VCaP (cell line): ENCODE results near the gene ERC1.

Experiments
- H3K27ac ChIP-seq: fragments of 450-650 bp; 2 replicates; pipeline ENCODE4 v1.5.1; 2017
- CTCF ChIP-seq: fragments of 450-650 bp; conservative IDR thresholded peaks from 2 replicates; pipeline ENCODE4 v1.5.1; 2017; ENCODE audit warnings: mild to moderate bottlenecking, moderate library complexity

The ERC1 gene

GRCh38 chr12:1147821-1148220 lies 156.8 kb downstream of the ERC1 start:
- TF ChIP-seq CTCF: no peak
- H3K27ac ChIP-seq: no peak overlapping the region

GRCh38 chr12:1157046-1157445 lies 166.0 kb downstream of the ERC1 start:
- no peak for TF ChIP-seq CTCF
- H3K27ac ChIP-seq: no peak overlapping the region

- peak overlapping the region; percentile 60 for H3K27ac ChIP-seq
- no peak for TF ChIP-seq CTCF
These were observed 170.2 kb downstream of the ERC1 start for GRCh38 chr12:1161197-1161596.

GRCh38 chr12:1162081-1162760 lies 171.2 kb downstream of the ERC1 start:
- TF ChIP-seq CTCF: no peak
- peak overlapping the region; percentile 60 for H3K27ac ChIP-seq

- TF ChIP-seq CTCF: no peak
- H3K27ac ChIP-seq: no peak overlapping the region
These were observed 176.8 kb downstream of the ERC1 start for GRCh38 chr12:1167784-1168183.

GRCh38 chr12:1170411-1170810 lies 179.4 kb downstream of the ERC1 start:
- no peak for TF ChIP-seq CTCF

GRCh38 chr12:1171657-1172408 lies 180.8 kb downstream of the ERC1 start:
- no peak for TF ChIP-seq CTCF
- peak overlapping the region; percentile 64 for H3K27ac ChIP-seq

More at GRCh38 chr12:1170411-1170810, 179.4 kb downstream of the ERC1 start:
- H3K27ac ChIP-seq: no peak overlapping the region; the same call in 1 of the 2 replicates
